Transverse colon (tissue), 3 donors: ENCODE results near the gene PCLAF.

Source experiments
- CTCF ChIP-seq, 5 experiments: fragments of 200-600 bp in 3 of 5; fragments of 450-650 bp in 2 of 5; sonication (generic) in 3 of 5; IDR thresholded peaks; 1 replicate in 2 of 5; 2 replicates in 3 of 5; pipeline ENCODE4 v1.5.1; 2016 to 2017; ENCODE audit warnings: antibody characterized with exemption in 5 of 5, inconsistent platforms in 3 of 5, mild to moderate bottlenecking in 2 of 5, moderate library complexity in 1 of 5
- EP300 ChIP-seq: sonication (generic); formaldehyde crosslinking; IDR thresholded peaks from one replicate; pipeline ENCODE4 v1.6.1; 2017; ENCODE audit warnings: antibody characterized with exemption, low read depth
- POLR2A ChIP-seq: fragments of 450-650 bp; IDR thresholded peaks from one replicate; pipeline ENCODE4 v1.6.1; 2016; ENCODE audit warnings: antibody characterized with exemption, mild to moderate bottlenecking, moderate library complexity

DNA sequence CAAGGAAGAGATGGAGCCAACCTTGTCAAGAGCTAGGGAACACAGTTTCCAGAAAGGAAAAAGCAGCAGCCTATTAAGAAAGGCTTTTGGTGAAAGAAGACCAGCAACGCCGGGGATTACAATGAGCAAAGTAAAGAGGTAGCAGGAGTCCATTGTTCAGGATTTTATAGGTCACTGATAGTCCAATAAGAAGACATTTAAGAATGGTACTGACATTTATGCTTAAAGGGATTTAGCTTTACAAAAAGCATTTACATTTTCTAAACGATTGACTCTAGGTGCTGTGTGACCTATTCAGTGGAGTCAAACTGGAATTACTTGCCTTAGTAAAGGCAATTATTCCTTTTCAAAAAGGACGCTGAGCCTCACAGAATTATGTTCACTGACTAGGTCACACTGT is 66.0 kb downstream of the PCLAF start:
- TF ChIP-seq CTCF (IDR thresholded peaks at IDR 0.05) (no peak), EP300 (no peak), POLR2A (no peak)
